HepG2 (cell line): ENCODE measurements around the gene COX6A2. TPM values are rescaled to one million over a fixed set of nuclear protein-coding genes. Genes with fewer than 3 reads are reported as not detected.

ENCODE experiments used
- ATAC-seq: fragments of 200-7000 bp; cut with Tn5 transposase; 3 replicates; pipeline ENCODE4 v1.9.1; 2020; ENCODE audit warnings: mild to moderate bottlenecking, moderate library complexity
- BruUV-seq: library from RNA; stranded (reverse); fragments of 400-500 nt; replicated peaks from 2 replicates; lab custom pipeline; 2021; lab: Mats Ljungman, UMichigan
- CTCF ChIA-PET: fragments of 300-600 bp; formaldehyde crosslinking; extraction: SDS; loops from one replicate; lab custom pipeline; 2021; ENCODE audit warnings: low total read pairs, inconsistent platforms, low intra/inter-chr PET ratio; lab: Yijun Ruan, JAX
- POLR2A ChIA-PET: fragments of 350-600 bp; sonication (Branson Sonifier 250); formaldehyde crosslinking; loops from one replicate; lab custom pipeline; 2020; ENCODE audit warnings: antibody characterized with exemption, inconsistent platforms; lab: Yijun Ruan, JAX
- DNase-seq: peaks from one replicate; pipeline ENCODE4 v3.0.0-alpha.2; 2015; ENCODE audit warnings: low spot score
- FAIRE-seq: peaks from 3 replicates; lab custom pipeline; 2011; peaks lifted over from hg19 to GRCh38; lab: Jason Lieb, UNC
- H2AFZ ChIP-seq: one replicate; pipeline ENCODE4 v1.6.1; 2011; ENCODE audit warnings: low read length, inconsistent platforms
- H3K27ac ChIP-seq: fragments of 300-600 bp; 3 replicates; pipeline ENCODE4 v1.8.0; 2011; ENCODE audit warnings: mixed run types, mild to moderate bottlenecking, mixed read lengths, low read length, inconsistent platforms; ENCODE audit not compliant: insufficient read depth; ENCODE audit errors: extremely low read length
- H3K27me3 ChIP-seq, 2 experiments: fragments of 200-600 bp in 1 of 2; 2 replicates in 1 of 2; 3 replicates in 1 of 2; pipeline versions ENCODE4 v1.6.0 to v1.8.0; 2011; ENCODE audit warnings: low read length in 2 of 2, mild to moderate bottlenecking in 2 of 2, moderate library complexity in 2 of 2, inconsistent platforms in 1 of 2; ENCODE audit not compliant: insufficient read depth in 2 of 2, control insufficient read depth in 1 of 2
- H3K36me3 ChIP-seq, 2 experiments: fragments of 200-600 bp in 1 of 2; replicated peaks in 1 of 2; 2 replicates in 1 of 2; 3 replicates in 1 of 2; pipeline versions ENCODE4 v1.5.1 to v1.8.0; 2011; ENCODE audit warnings: low read length in 2 of 2, inconsistent platforms in 1 of 2; ENCODE audit not compliant: insufficient read depth in 2 of 2, control insufficient read depth in 1 of 2
- H3K4me1 ChIP-seq: 2 replicates; pipeline ENCODE4 v1.5.1; 2012; ENCODE audit warnings: low read length, inconsistent platforms; ENCODE audit not compliant: insufficient read depth
- H3K4me2 ChIP-seq: 2 replicates; pipeline ENCODE4 v1.6.0; 2011; ENCODE audit warnings: low read depth, low read length, inconsistent platforms
- H3K4me3 ChIP-seq, 3 experiments: fragments of 200-600 bp in 1 of 3; sonication (generic), shearing (Covaris generic) in 1 of 3; replicated peaks in 1 of 3; 2 replicates each; pipeline ENCODE4 v1.5.1; 2011 to 2016; ENCODE audit warnings: low read length in 3 of 3, inconsistent platforms in 2 of 3, low read depth in 2 of 3, mild to moderate bottlenecking in 2 of 3, control low read depth in 1 of 3, mixed read lengths in 1 of 3; ENCODE audit not compliant: insufficient read depth in 1 of 3
- H3K79me2 ChIP-seq: one replicate; pipeline ENCODE4 v1.6.1; 2011; ENCODE audit warnings: low read length, inconsistent platforms; ENCODE audit not compliant: insufficient read depth
- H3K9ac ChIP-seq: 2 replicates; pipeline ENCODE4 v1.6.0; 2011; ENCODE audit warnings: mild to moderate bottlenecking, low read depth, low read length, inconsistent platforms; ENCODE audit not compliant: insufficient read depth
- H3K9me3 ChIP-seq: 2 replicates; pipeline ENCODE4 v1.5.1; 2012; ENCODE audit warnings: mild to moderate bottlenecking, low read length
- H4K20me1 ChIP-seq: 2 replicates; pipeline ENCODE4 v1.6.0; 2011; ENCODE audit warnings: inconsistent platforms, mild to moderate bottlenecking, low read length, moderate library complexity; ENCODE audit not compliant: insufficient read depth
- BRD4 ChIP-seq: sonication (generic); formaldehyde crosslinking; IDR thresholded peaks from 2 replicates; pipeline ENCODE4 v1.4.0; 2020; ENCODE audit warnings: missing genetic modification reagents
- HDAC2 ChIP-seq: sonication (generic); formaldehyde crosslinking; IDR thresholded peaks from 2 replicates; pipeline ENCODE4 v1.4.0; 2020; ENCODE audit warnings: missing genetic modification reagents
- JUN ChIP-seq: sonication (generic); formaldehyde crosslinking; IDR thresholded peaks from 2 replicates; pipeline ENCODE4 v1.4.0; 2020; ENCODE audit warnings: mild to moderate bottlenecking, missing genetic modification reagents
- KAT7 ChIP-seq: IDR thresholded peaks from 2 replicates; pipeline ENCODE4 v1.6.1; 2018; ENCODE audit warnings: borderline replicate concordance, missing compliant biosample characterization
- NR0B2 ChIP-seq: sonication (generic); formaldehyde crosslinking; IDR thresholded peaks from 2 replicates; pipeline ENCODE4 v1.4.0; 2020; ENCODE audit warnings: mild to moderate bottlenecking, missing genetic modification reagents
- THRA ChIP-seq: sonication (generic); formaldehyde crosslinking; IDR thresholded peaks from 2 replicates; pipeline ENCODE4 v1.4.0; 2020; ENCODE audit warnings: missing genetic modification reagents, borderline replicate concordance
- ZNF331 ChIP-seq: sonication (generic); formaldehyde crosslinking; IDR thresholded peaks from 2 replicates; pipeline ENCODE4 v1.4.0; 2020; ENCODE audit warnings: missing genetic modification reagents
- ZNF460 ChIP-seq: sonication (generic); formaldehyde crosslinking; IDR thresholded peaks from 2 replicates; pipeline ENCODE4 v1.5.1; 2020; ENCODE audit warnings: missing genetic modification reagents, mild to moderate bottlenecking, borderline replicate concordance
- ZNF557 ChIP-seq: sonication (generic); formaldehyde crosslinking; IDR thresholded peaks from 2 replicates; pipeline ENCODE4 v1.4.0; 2020; ENCODE audit warnings: missing genetic modification reagents
- ZNF670 ChIP-seq: sonication (generic); formaldehyde crosslinking; IDR thresholded peaks from 2 replicates; pipeline ENCODE4 v1.8.0; 2022; ENCODE audit warnings: mild to moderate bottlenecking, missing genetic modification reagents, borderline replicate concordance
- ZNF709 ChIP-seq: sonication (generic); formaldehyde crosslinking; IDR thresholded peaks from 2 replicates; pipeline ENCODE4 v1.5.0; 2020; ENCODE audit warnings: mild to moderate bottlenecking, missing genetic modification reagents
- WGBS: methylation state at CpG from one replicate; pipeline ENCODE4 v1.1.6; 2017; ENCODE audit warnings: low lambda C conversion rate; 5-methylcytosine and 5-hydroxymethylcytosine counted together
- in situ Hi-C: cut with HindIII; loops from 2 replicates; pipeline ENCODE4 v1.10.0; 2017; ENCODE audit warnings: low pct_unique_long_range_greater_than_20kb; ENCODE audit not compliant: extremely low pct_ligation_motif_present
- intact Hi-C: fragments of 100-400 bp; cut with micrococcal nuclease; formaldehyde crosslinking; loops from one replicate; pipeline ENCODE4 v1.10.0; 2022; ENCODE audit not compliant: unreplicated experiment
- polyA plus RNA-seq, 8 experiments: library from polyadenylated mRNA; depleted of rRNA in 3 of 8; stranded (reverse) in 7 of 8; unstranded in 1 of 8; fragments of >200 nt; fragmentation: Illumina TruSeq in 4 of 8; extraction: Trizol in 4 of 8; gene quantifications; 2 replicates each; pipeline versions ENCODE4 v1.2.1 to v1.2.3, GENCODE V29; 2011 to 2016; ENCODE audit warnings: low read depth in 4 of 8, missing spikeins in 1 of 8, mixed read lengths in 1 of 8; ENCODE audit not compliant: insufficient read depth in 1 of 8
- total RNA-seq, 5 experiments: library from RNA; depleted of rRNA; stranded (reverse); fragments of >200 nt; fragmentation: Illumina TruSeq; extraction: Trizol; gene quantifications; 2 replicates each; pipeline ENCODE4 v1.2.3, GENCODE V29; 2016; ENCODE audit warnings: low read depth in 1 of 5

COX6A2 gene
- total and polyA plus RNA-seq, 2 of the 13 experiments (the other 11 are each of a cell fraction or from before 2014, with no cell fraction given) = not detected

GRCh38 chr16:31430380-31431052 lies 2.4 kb upstream of the COX6A2 start:
- ChIA-PET CTCF (no interaction called here), POLR2A (no interaction called here)
- intact Hi-C loops (no loop called here), in situ Hi-C loops (loop anchor here (25.0 kb wide), 1 partner anchor 218 kb away; the partner anchor contains the start of genes PYCARD, PYDC1 and TRIM72)
- no peaks in the 10 kb centered on the region for H3K9me3 ChIP-seq
- FAIRE-seq (no peak), DNase-seq (no peak), ATAC-seq (no peak)
- H3K4me2 ChIP-seq = no peak overlapping the region
- H3K79me2 ChIP-seq = no peaks in the 10 kb centered on the region
- H4K20me1 ChIP-seq = no peaks in the 10 kb centered on the region
- 1% methylated on average over 4 of the region's 5 CpGs for WGBS
- H3K27ac ChIP-seq = no peak overlapping the region
- no peaks in the 10 kb centered on the region for H3K36me3 ChIP-seq
- BruUV-seq = no TSS peak
- no peak overlapping the region for H2AFZ ChIP-seq
- H3K4me3 ChIP-seq = no peak overlapping the region
- no peak for TF ChIP-seq HDAC2 (CRISPR knock-in tag)
- no peak for TF ChIP-seq THRA (CRISPR knock-in tag)
- TF ChIP-seq ZNF709 = no peak
- no peak for TF ChIP-seq JUN (CRISPR knock-in tag)
- TF ChIP-seq ZNF670 (CRISPR knock-in tag) = no peak
- peaks cover 1 to 8% of the 10 kb centered on the region in 2 experiments; a peak in 1 of 5 replicates for H3K27me3 ChIP-seq
- H3K9ac ChIP-seq = no peak overlapping the region
- no peaks in the 10 kb centered on the region for H3K4me1 ChIP-seq

- 0% methylated on average over 3 of the region's 3 CpGs for WGBS
These were observed 1.6 kb upstream of the COX6A2 start for GRCh38 chr16:31429796-31430195.

More at GRCh38 chr16:31429796-31430195, 1.6 kb upstream of the COX6A2 start:
- no peak overlapping the region for H3K4me3 ChIP-seq
- ATAC-seq = no peak
- no peak overlapping the region for H3K4me2 ChIP-seq
- in situ Hi-C loops (loop anchor here (25.0 kb wide), 1 partner anchor 217 kb away; the partner anchor contains the start of genes PYCARD, PYDC1 and TRIM72), intact Hi-C loops (no loop called here)
- TF ChIP-seq ZNF557 (CRISPR knock-in tag) (no peak), NR0B2 (CRISPR knock-in tag) (no peak), ZNF460 (CRISPR knock-in tag) (no peak), KAT7 (CRISPR knock-in tag) (no peak), BRD4 (CRISPR knock-in tag) (no peak), ZNF331 (CRISPR knock-in tag) (no peak)
- no peaks in the 10 kb centered on the region for H4K20me1 ChIP-seq
- no peaks in the 10 kb centered on the region for H3K9me3 ChIP-seq
- ChIA-PET CTCF (no interaction called here), POLR2A (interaction anchor here (1.2 kb wide), 1 partner anchor 11 kb away, joined by 3 read pairs; no protein-coding TSS in a partner anchor)
- no peaks in the 10 kb centered on the region for H3K4me1 ChIP-seq
- no peaks in the 10 kb centered on the region for H3K36me3 ChIP-seq
- no peak overlapping the region for H2AFZ ChIP-seq
- FAIRE-seq = no peak
- no TSS peak for BruUV-seq
- DNase-seq = no peak
- no peak overlapping the region for H3K27ac ChIP-seq
- H3K27me3 ChIP-seq = peaks cover 0 to 7% of the 10 kb centered on the region in 2 experiments; a peak in 1 of 5 replicates
- H3K79me2 ChIP-seq = no peaks in the 10 kb centered on the region
- no peak overlapping the region for H3K9ac ChIP-seq
